ENCODE results near the gene INTS1.

Gene INTS1

GRCh38 chr7:1545417-1546246 lies 41.4 kb upstream of the INTS1 start:
- H3K4me3 ChIP-seq (ENCODE audit: low read length) = no peak overlapping the region
- no peak for DNase-seq (ENCODE audit: low read depth)
- TF ChIP-seq CTCF (conservative IDR thresholded peaks at IDR 0.05; ENCODE audit: low read length) = no peak

- DNase-seq (ENCODE audit: low read depth) = no peak
- TF ChIP-seq CTCF (conservative IDR thresholded peaks at IDR 0.05; ENCODE audit: low read length) = no peak
- H3K4me3 ChIP-seq (ENCODE audit: low read length) = no peak overlapping the region
These were observed 40.8 kb upstream of the INTS1 start for GRCh38 chr7:1544896-1545416.

DNA sequence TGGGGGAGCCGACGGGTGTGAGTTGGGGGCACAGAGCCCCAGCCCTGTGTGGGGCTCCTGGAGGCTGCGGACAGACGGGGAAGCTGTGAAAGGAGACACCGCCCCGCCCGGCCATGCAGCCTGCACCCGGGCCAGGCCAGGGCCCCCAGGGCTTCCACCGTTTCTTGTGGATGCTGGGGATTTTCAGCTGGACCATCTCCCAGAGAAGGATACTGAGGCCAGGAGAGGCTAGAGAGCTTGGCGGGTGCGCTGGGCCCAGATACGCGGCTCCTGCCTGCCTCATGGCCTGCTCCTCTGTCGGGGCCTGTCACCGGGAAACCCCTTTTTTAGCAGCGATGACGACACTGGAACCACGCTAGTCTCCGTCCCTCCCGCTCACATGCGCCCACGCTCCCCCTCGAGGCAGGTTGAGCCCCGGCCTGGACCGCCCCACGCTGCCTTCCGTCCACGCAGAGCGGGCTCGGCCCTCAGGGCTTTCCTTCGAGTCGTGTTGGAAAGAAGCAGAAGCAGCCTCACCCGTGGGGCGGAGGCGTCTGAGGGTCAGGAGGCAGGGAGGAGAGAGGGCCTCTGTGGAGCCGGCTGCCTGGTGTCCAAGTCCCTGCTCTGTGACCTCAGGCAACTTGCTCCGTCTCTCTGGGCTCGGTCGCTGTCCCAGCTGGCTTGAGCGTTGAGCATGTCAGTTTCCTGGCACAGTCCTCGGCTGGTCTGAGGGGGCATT lies 40.1 kb upstream of the INTS1 start:
- DNase-seq (ENCODE audit: low read depth) = no peak
- no peak overlapping the region for H3K4me3 ChIP-seq (ENCODE audit: low read length)
- no peak for TF ChIP-seq CTCF (conservative IDR thresholded peaks at IDR 0.05; ENCODE audit: low read length)

DNA sequence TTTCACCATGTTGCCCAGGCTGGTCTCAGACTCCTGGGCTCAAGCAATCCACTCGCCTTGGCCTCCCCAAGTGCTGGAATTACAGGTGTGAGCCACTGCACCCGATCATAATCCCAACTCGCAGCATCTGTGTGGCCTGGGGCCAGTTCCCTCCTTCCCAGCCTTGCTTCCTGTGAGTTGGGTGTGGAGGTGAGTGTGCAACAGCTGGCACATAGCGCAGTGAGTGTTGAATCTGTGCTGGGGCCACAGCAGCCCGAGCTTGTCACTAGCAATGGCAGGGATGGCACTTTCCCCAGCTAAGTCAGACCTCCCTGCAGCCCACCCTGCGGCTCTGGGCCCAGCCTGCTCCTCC lies 39.6 kb upstream of the INTS1 start:
- TF ChIP-seq CTCF (conservative IDR thresholded peaks at IDR 0.05; ENCODE audit: low read length) = no peak
- no peak overlapping the region for H3K4me3 ChIP-seq (ENCODE audit: low read length)
- DNase-seq (ENCODE audit: low read depth) = no peak

GRCh38 chr7:1542841-1543747 lies 38.9 kb upstream of the INTS1 start:
- no peak for DNase-seq (ENCODE audit: low read depth)
- TF ChIP-seq CTCF (conservative IDR thresholded peaks at IDR 0.05; ENCODE audit: low read length) = no peak
- H3K4me3 ChIP-seq (ENCODE audit: low read length) = no peak overlapping the region

GRCh38 chr7:1542329-1542728 lies 38.1 kb upstream of the INTS1 start:
- no peak overlapping the region for H3K4me3 ChIP-seq (ENCODE audit: low read length)
- TF ChIP-seq CTCF (conservative IDR thresholded peaks at IDR 0.05; ENCODE audit: low read length) = no peak
- DNase-seq (ENCODE audit: low read depth) = no peak

All from AG10803 (cell line).